SU-DHL-6 (cell line): Measurements from ENCODE around the gene PCOLCE2.

Experiments
- H2AFZ ChIP-seq: fragments of 200-600 bp; sonication (generic); 2 replicates; pipeline ENCODE4 v1.6.1; 2014; ENCODE audit warnings: low read depth, mild to moderate bottlenecking, moderate library complexity, mixed read lengths, antibody characterized with exemption, low read length; ENCODE audit not compliant: severe bottlenecking
- H3F3A ChIP-seq: fragments of 200-600 bp; shearing (Covaris generic); 2 replicates; pipeline ENCODE4 v1.6.0; 2016; ENCODE audit warnings: antibody characterized with exemption, mild to moderate bottlenecking; ENCODE audit not compliant: insufficient read depth
- H3K27ac ChIP-seq: fragments of 200-600 bp; sonication (generic); 2 replicates; pipeline ENCODE4 v1.5.1; 2016; ENCODE audit warnings: low read depth, mild to moderate bottlenecking, low read length, moderate library complexity, mixed read lengths
- H3K27me3 ChIP-seq: fragments of 200-600 bp; sonication (generic), shearing (Covaris generic); 2 replicates; pipeline ENCODE4 v1.6.0; 2014; ENCODE audit warnings: mild to moderate bottlenecking, low read length
- H3K36me3 ChIP-seq: fragments of 200-600 bp; sonication (generic); 2 replicates; pipeline ENCODE4 v1.6.1; 2014; ENCODE audit warnings: mild to moderate bottlenecking, low read length, mixed read lengths
- H3K4me2 ChIP-seq: fragments of 300-600, 200-600 bp; shearing (Covaris generic), sonication (generic); 2 replicates; pipeline ENCODE4 v1.6.0; 2014; ENCODE audit warnings: low read length, low read depth, mild to moderate bottlenecking; ENCODE audit not compliant: poor library complexity, severe bottlenecking
- H3K4me3 ChIP-seq: fragments of 200-600 bp; sonication (generic); 2 replicates; pipeline ENCODE4 v1.5.1; 2014; ENCODE audit warnings: antibody characterized with exemption, low read length, mild to moderate bottlenecking, mixed read lengths; ENCODE audit not compliant: insufficient read depth, poor library complexity, severe bottlenecking
- H3K79me2 ChIP-seq: fragments of 200-600 bp; sonication (generic); 2 replicates; pipeline ENCODE4 v1.6.1; 2014; ENCODE audit warnings: mild to moderate bottlenecking, low read length, moderate library complexity; ENCODE audit not compliant: insufficient read depth
- H3K9ac ChIP-seq: fragments of 200-600 bp; sonication (generic); 2 replicates; pipeline ENCODE4 v1.7.0; 2014; ENCODE audit warnings: mild to moderate bottlenecking, low read length
- H3K9me2 ChIP-seq: fragments of 200-600 bp; sonication (generic); replicated peaks from 2 replicates; pipeline ENCODE4 v1.6.1; 2014; ENCODE audit warnings: low read length; ENCODE audit not compliant: insufficient read depth
- H3K9me3 ChIP-seq: fragments of 200-600 bp; sonication (generic); 2 replicates; pipeline ENCODE4 v1.6.1; 2014; ENCODE audit warnings: low read length, mixed read lengths; ENCODE audit not compliant: insufficient read depth
- H4K20me1 ChIP-seq: fragments of 200-600 bp; sonication (generic); 2 replicates; pipeline ENCODE4 v1.6.1; 2014; ENCODE audit warnings: low read depth, mild to moderate bottlenecking, antibody characterized with exemption, low read length, moderate library complexity, mixed read lengths
- CTCF ChIP-seq: fragments of 200-600 bp; sonication (generic); IDR thresholded peaks from one replicate; pipeline ENCODE4 v1.5.1; 2017; ENCODE audit warnings: antibody characterized with exemption, mild to moderate bottlenecking, low read length, moderate library complexity; ENCODE audit not compliant: insufficient read depth, poor library complexity, severe bottlenecking
- EZH2phosphoT487 ChIP-seq: fragments of 200-600 bp; sonication (generic), shearing (Covaris generic); conservative IDR thresholded peaks from 2 replicates; pipeline ENCODE4 v1.6.1; 2018; ENCODE audit warnings: mild to moderate bottlenecking, antibody characterized with exemption, low read length, moderate library complexity, mixed read lengths

PCOLCE2 gene

GRCh38 chr3:142768338-142768737 lies 120.5 kb downstream of the PCOLCE2 start:
- H3K9me3 ChIP-seq, result no peaks in the 10 kb centered on the region
- H3K9me2 ChIP-seq, result no peaks in the 10 kb centered on the region
- no peaks in the 10 kb centered on the region for H3K79me2 ChIP-seq
- no peak overlapping the region for H3K27ac ChIP-seq
- H2AFZ ChIP-seq, result no peak overlapping the region
- TF ChIP-seq EZH2phosphoT487, result no peak
- no peak for TF ChIP-seq CTCF
- no peaks in the 10 kb centered on the region for H3K27me3 ChIP-seq
- no peak overlapping the region for H3K4me3 ChIP-seq
- H4K20me1 ChIP-seq, result no peaks in the 10 kb centered on the region
- no peaks in the 10 kb centered on the region for H3F3A ChIP-seq
- no peak overlapping the region for H3K9ac ChIP-seq
- no peaks in the 10 kb centered on the region for H3K36me3 ChIP-seq
- no peak overlapping the region for H3K4me2 ChIP-seq
